ENCODE measurements around the gene STARD13. TPM values are rescaled to one million over a fixed set of nuclear protein-coding genes. Genes with fewer than 3 reads are reported as not detected.

The STARD13 gene
- total RNA-seq, 1 experiment from 2014 or later: 9.1 TPM

DNA sequence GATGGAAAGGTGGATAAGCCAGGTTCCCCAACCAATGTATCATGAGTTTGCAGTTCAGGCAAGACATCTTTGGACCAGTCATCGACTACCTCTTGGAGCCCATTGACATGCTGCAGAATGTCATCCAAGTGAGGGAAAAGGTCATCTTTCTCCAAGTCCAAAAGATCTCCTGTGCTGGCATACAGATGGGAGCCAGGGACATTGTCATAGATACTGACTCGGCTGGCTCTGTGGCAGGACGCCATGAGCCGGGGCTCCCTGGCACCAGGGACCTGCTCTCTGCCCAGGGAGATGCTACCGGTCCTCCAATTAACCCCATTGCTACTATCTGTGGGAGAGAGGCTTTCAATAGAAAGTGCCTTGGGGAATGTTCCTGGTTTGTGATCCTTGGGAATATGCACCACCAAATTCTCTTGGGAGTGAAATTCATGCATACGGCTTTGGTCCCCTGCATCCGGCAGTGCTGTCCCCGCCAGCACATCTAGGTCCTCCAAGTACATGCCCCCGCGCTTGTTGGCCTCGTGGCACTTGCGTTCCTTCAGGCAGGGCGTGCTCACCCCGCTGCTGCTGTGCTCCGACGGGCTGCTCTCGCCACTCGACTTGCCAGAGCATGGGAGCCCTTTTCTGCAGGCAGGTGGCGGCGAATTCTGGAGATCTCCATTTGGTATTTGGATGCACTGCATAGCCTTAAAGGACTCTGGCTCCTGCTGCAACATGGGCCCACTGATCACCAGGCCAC lies 156.3 kb downstream of the STARD13 start:
- Mint-ChIP-seq H3K27ac (ENCODE audit: unreplicated experiment) (no peak overlapping the region), H3K36me3 (ENCODE audit: insufficient read depth, unreplicated experiment) (peaks cover 6% of the 10 kb centered on the region), H3K27me3 (ENCODE audit: insufficient read depth, unreplicated experiment) (no peaks in the 10 kb centered on the region), H3K4me1 (ENCODE audit: low read depth, unreplicated experiment) (peaks cover 26% of the 10 kb centered on the region), H3K4me3 (ENCODE audit: unreplicated experiment) (no peak overlapping the region), H3K9me3 (ENCODE audit: unreplicated experiment) (no peaks in the 10 kb centered on the region)
- TF ChIP-seq, protein P1, sequence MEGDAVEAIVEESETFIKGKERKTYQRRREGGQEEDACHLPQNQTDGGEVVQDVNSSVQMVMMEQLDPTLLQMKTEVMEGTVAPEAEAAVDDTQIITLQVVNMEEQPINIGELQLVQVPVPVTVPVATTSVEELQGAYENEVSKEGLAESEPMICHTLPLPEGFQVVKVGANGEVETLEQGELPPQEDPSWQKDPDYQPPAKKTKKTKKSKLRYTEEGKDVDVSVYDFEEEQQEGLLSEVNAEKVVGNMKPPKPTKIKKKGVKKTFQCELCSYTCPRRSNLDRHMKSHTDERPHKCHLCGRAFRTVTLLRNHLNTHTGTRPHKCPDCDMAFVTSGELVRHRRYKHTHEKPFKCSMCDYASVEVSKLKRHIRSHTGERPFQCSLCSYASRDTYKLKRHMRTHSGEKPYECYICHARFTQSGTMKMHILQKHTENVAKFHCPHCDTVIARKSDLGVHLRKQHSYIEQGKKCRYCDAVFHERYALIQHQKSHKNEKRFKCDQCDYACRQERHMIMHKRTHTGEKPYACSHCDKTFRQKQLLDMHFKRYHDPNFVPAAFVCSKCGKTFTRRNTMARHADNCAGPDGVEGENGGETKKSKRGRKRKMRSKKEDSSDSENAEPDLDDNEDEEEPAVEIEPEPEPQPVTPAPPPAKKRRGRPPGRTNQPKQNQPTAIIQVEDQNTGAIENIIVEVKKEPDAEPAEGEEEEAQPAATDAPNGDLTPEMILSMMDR (IDR thresholded peaks at IDR 0.05; ENCODE audit: insufficient read depth in 1 of 2, low read depth in 1 of 2, low read length in 1 of 2, severe bottlenecking in 1 of 2, unreplicated experiment in 1 of 2): no peak
- BruUV-seq (replicated peaks): no TSS peak
- ChIA-PET CTCF (no interaction called here), POLR2A (no interaction called here)
- H3K36me3 ChIP-seq (ENCODE audit: control insufficient read depth, insufficient read depth, low read length): no peaks in the 10 kb centered on the region
- no peak for DNase-seq
- no peaks in the 10 kb centered on the region for H3K9me3 ChIP-seq
- H3K27me3 ChIP-seq (replicated peaks; ENCODE audit: control insufficient read depth, insufficient read depth, low read length): no peaks in the 10 kb centered on the region
- H3K4me3 ChIP-seq (ENCODE audit: low read depth, low read length): no peak overlapping the region
- intact Hi-C loops (cut with micrococcal nuclease; ENCODE audit: unreplicated experiment): loop anchor here (5.0 kb wide), 1 partner anchor 413 kb away; no protein-coding TSS in a partner anchor
- peaks cover 28% of the 10 kb centered on the region for H3K4me1 ChIP-seq

DNA sequence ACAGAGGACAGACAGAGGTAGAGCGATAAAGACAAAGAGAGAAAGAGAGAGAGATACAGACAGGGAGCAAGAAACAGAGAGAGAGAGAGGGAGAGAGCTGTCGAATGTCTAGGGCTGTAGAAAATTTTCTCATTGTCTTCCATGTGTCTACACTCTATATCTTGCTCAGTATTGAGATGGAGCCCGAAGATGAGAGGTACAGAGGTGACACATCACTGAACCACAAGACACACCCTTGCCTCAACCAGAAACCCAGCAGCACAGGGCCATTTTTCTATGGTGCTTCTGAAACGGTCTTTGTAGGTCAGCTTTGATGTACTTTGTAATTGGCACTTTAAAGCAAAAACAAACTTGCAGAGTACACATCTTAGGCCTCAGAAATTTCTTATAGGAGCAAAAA lies 157.4 kb downstream of the STARD13 start:
- TF ChIP-seq, protein P1 (IDR thresholded peaks at IDR 0.05; ENCODE audit: insufficient read depth in 1 of 2, low read depth in 1 of 2, low read length in 1 of 2, severe bottlenecking in 1 of 2, unreplicated experiment in 1 of 2): no peak
- H3K9me3 ChIP-seq: no peaks in the 10 kb centered on the region
- Mint-ChIP-seq H3K4me1 (ENCODE audit: low read depth, unreplicated experiment) (peaks cover 37% of the 10 kb centered on the region), H3K36me3 (ENCODE audit: insufficient read depth, unreplicated experiment) (peaks cover 6% of the 10 kb centered on the region), H3K27ac (ENCODE audit: unreplicated experiment) (peak overlapping the region; percentile 88), H3K4me3 (ENCODE audit: unreplicated experiment) (no peak overlapping the region), H3K27me3 (ENCODE audit: insufficient read depth, unreplicated experiment) (no peaks in the 10 kb centered on the region), H3K9me3 (ENCODE audit: unreplicated experiment) (no peaks in the 10 kb centered on the region)
- no peaks in the 10 kb centered on the region for H3K27me3 ChIP-seq (replicated peaks; ENCODE audit: control insufficient read depth, insufficient read depth, low read length)
- no peaks in the 10 kb centered on the region for H3K36me3 ChIP-seq (ENCODE audit: control insufficient read depth, insufficient read depth, low read length)
- BruUV-seq (replicated peaks): no TSS peak
- ChIA-PET POLR2A (no interaction called here), CTCF (no interaction called here)
- no peak overlapping the region for H3K4me3 ChIP-seq (ENCODE audit: low read depth, low read length)
- H3K4me1 ChIP-seq: peaks cover 40% of the 10 kb centered on the region
- DNase-seq: no peak
- intact Hi-C loops (cut with micrococcal nuclease; ENCODE audit: unreplicated experiment): loop anchor here (5.0 kb wide), 1 partner anchor 414 kb away; no protein-coding TSS in a partner anchor

DNA sequence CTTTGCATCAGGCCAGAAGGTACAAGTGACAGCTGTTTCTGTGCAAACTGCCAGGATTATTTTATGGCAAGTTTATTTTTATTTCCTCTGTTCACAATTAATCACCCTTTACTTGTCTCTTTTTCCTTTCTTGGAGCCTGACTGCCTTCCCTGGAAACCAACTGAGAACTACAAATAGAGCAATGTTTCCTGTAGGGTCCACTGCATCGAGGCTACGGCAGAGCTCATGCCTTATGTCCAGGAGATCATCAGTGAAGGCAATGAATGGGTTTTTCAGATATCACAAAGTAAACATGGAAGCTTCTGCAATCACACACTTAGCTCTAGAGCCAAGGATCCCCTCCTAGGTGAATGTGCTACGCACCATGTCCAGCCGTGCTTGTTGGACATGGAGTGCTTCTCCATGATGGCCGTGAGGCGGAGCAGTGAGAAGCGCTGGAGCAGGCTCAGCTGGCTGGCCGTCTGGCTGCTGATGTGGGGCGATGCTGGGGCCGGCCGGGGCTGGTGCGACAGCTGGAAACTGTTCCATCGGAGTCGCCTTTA lies 158.5 kb downstream of the STARD13 start:
- no peaks in the 10 kb centered on the region for H3K27me3 Mint-ChIP-seq (ENCODE audit: insufficient read depth, unreplicated experiment)
- no peak overlapping the region for H3K4me3 ChIP-seq (ENCODE audit: low read depth, low read length)
- peaks cover 12% of the 10 kb centered on the region for H3K36me3 Mint-ChIP-seq (ENCODE audit: insufficient read depth, unreplicated experiment)
- peaks cover 37% of the 10 kb centered on the region for H3K4me1 Mint-ChIP-seq (ENCODE audit: low read depth, unreplicated experiment)
- peaks cover 41% of the 10 kb centered on the region for H3K4me1 ChIP-seq
- TF ChIP-seq, protein P1 (IDR thresholded peaks at IDR 0.05; ENCODE audit: insufficient read depth in 1 of 2, low read depth in 1 of 2, low read length in 1 of 2, severe bottlenecking in 1 of 2, unreplicated experiment in 1 of 2): no peak
- DNase-seq: no peak
- no peaks in the 10 kb centered on the region for H3K27me3 ChIP-seq (replicated peaks; ENCODE audit: control insufficient read depth, insufficient read depth, low read length)
- ChIA-PET CTCF (no interaction called here), POLR2A (interaction anchor here (1.4 kb wide), 1 partner anchor 91 kb away, joined by 4 read pairs; no protein-coding TSS in a partner anchor)
- peak overlapping the region; percentile 12 for H3K4me3 Mint-ChIP-seq (ENCODE audit: unreplicated experiment)
- no peaks in the 10 kb centered on the region for H3K9me3 ChIP-seq
- intact Hi-C loops (cut with micrococcal nuclease; ENCODE audit: unreplicated experiment): loop anchor here (2.0 to 5.0 kb wide), 2 partner anchors 26 to 415 kb away; no protein-coding TSS in a partner anchor
- H3K9me3 Mint-ChIP-seq (ENCODE audit: unreplicated experiment): no peaks in the 10 kb centered on the region
- no peaks in the 10 kb centered on the region for H3K36me3 ChIP-seq (ENCODE audit: control insufficient read depth, insufficient read depth, low read length)
- no TSS peak for BruUV-seq (replicated peaks)
- H3K27ac Mint-ChIP-seq (ENCODE audit: unreplicated experiment): peak overlapping the region; percentile 88

Measured in Caco-2 (cell line).